Spleen (tissue), 7 donors: ENCODE results near the gene ABCB8.

ENCODE experiments used
- POLR2A ChIP-seq, 3 donors: fragments of 450-650 bp; IDR thresholded peaks; one replicate each; pipeline ENCODE4 v1.5.1; 2017; ENCODE audit warnings: antibody characterized with exemption in 3 of 3, mild to moderate bottlenecking in 1 of 3
- POLR2AphosphoS5 ChIP-seq, 3 donors: sonication (generic); formaldehyde crosslinking; IDR thresholded peaks; one replicate each; pipeline ENCODE4 v1.5.1; 2017; ENCODE audit warnings: antibody characterized with exemption in 3 of 3
- TF ChIP-seq, protein P1 (sequence below), 11 experiments: fragments of 200-600 bp in 7 of 11; fragments of 450-650 bp in 4 of 11; sonication (generic) in 4 of 11; IDR thresholded peaks in 8 of 11; conservative IDR thresholded peaks in 3 of 11; 1 replicate in 7 of 11; 2 replicates in 4 of 11; pipeline versions ENCODE4 v1.4.0 to v1.8.0; 2016 to 2021; ENCODE audit warnings: antibody characterized with exemption in 11 of 11, inconsistent platforms in 4 of 11, mild to moderate bottlenecking in 1 of 11
- donor health status: DM: no; HTN: no; CAD: no; lungs with moderate emphysema.
- donor health status: DM: no; HTN: no; CAD: no.
- donor health status: DM: no; HTN: no; CAD: no.

DNA sequence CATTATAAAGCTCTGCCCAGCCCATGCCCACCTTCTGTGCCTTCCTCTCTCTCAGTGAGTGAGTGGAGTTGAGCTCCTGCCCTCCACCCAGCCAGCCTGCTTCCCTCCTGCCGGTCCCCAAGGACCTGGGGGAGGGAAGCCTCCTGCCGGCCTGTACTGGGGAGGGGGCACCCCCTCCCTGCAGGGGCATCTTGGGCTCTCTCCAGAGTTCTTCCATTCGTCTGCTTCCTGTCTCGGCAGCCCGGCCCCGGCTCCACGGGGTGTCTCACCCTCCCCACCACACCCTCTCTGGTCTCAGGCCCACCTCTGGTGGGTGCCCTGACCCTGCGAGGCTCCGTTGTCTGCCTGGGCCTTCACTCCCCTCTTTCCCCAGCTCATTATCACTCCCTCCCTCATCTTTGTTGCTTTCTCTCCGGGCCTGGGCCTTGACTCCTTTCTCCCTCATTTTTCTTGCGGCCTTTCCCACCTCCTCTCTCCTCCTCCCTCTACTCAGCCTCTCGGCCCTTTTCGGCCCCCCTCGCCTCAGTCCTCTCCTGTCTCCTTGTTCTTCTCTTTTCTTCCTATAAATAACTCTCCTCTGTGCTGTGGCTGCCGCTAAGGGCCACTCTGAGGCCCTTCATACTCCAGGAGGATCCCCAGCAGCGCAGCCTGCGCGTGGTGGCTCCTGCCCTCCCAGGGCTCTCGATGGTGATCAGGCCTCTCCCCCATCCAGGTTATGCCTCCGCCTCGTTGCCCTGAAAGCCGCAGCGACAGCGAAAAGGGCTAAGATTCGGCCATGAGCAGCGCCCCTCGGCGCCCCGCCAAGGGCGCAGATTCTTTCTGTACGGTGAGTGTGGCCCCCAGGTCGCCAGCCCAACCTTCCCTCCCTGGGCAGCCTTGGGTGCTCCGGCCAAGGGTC lies 33.2 kb downstream of the ABCB8 start:
- no peak for TF ChIP-seq POLR2A (IDR thresholded peaks at IDR 0.05)
- TF ChIP-seq, protein P1, sequence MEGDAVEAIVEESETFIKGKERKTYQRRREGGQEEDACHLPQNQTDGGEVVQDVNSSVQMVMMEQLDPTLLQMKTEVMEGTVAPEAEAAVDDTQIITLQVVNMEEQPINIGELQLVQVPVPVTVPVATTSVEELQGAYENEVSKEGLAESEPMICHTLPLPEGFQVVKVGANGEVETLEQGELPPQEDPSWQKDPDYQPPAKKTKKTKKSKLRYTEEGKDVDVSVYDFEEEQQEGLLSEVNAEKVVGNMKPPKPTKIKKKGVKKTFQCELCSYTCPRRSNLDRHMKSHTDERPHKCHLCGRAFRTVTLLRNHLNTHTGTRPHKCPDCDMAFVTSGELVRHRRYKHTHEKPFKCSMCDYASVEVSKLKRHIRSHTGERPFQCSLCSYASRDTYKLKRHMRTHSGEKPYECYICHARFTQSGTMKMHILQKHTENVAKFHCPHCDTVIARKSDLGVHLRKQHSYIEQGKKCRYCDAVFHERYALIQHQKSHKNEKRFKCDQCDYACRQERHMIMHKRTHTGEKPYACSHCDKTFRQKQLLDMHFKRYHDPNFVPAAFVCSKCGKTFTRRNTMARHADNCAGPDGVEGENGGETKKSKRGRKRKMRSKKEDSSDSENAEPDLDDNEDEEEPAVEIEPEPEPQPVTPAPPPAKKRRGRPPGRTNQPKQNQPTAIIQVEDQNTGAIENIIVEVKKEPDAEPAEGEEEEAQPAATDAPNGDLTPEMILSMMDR (IDR thresholded peaks at IDR 0.05 in 8 of 11, conservative IDR thresholded peaks at IDR 0.05 in 3 of 11), result no peak
- no peak for TF ChIP-seq POLR2AphosphoS5 (IDR thresholded peaks at IDR 0.05)
